ENCODE measurements around the gene ZMIZ1.

ZMIZ1 gene

GRCh38 chr10:79066411-79067240 lies 2.1 kb upstream of the ZMIZ1 start:
- no peak for DNase-seq

GRCh38 chr10:79067241-79068202 lies 1.2 kb upstream of the ZMIZ1 start:
- DNase-seq: no peak

DNA sequence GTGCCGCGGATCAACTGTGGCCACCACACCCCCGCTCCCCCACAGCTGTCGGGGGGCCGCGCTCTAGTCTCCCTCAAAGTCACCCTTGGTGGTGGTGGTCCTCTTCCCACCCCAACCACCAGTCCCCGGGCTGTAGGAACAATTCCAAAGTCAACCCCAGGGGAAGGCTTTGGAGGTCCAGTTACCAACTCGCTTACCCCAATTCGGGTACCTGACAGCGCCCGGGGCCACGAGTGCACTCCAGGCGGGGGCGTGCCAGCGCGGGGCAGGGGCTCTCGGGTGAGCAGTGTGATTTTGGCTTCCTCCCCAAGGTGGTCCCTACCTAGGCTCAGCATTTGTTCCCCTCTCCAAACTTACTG lies 584 bp upstream of the ZMIZ1 start:
- no peak for DNase-seq

DNA sequence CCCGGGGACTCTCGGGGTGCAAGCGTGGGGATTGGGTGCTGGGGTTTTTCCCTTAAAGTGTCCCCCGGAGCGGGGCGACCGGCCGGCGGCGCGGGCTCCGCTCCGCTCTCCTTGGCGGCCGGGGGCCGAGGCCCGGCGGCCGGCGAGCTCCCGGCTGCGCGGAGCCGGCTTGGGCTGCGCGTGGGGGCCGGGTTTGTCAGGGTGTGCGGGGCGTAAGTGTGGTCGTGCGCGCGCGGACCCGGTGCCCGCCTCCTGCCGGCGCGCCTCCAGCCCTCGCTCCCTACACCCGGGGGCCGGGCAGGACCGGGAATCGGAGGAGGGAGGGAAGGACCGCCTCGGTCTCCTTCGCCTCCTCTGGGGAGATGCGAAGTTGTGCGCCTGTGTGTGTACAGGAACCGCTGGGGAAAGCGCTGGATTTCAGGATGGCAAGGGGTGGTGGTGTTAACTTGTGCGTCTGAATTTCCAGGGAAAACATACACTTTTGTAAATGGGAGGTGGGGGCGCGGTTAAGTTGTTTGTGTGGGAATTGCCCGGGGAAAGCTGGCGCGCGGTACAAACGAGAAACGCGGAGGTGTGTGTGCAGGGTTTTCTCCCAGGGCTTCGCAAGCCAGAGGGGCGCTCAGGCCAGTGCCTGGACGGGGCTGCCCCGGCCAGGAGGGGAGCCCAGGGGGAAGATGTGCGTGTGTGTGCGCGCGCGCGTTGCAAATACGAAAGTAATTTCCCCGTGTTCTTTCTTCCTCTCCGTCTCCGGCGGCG lies 737 bp downstream of the ZMIZ1 start:
- DNase-seq: no peak

GRCh38 chr10:79070081-79070605 lies 1.4 kb downstream of the ZMIZ1 start:
- peak; percentile 18 for DNase-seq

GRCh38 chr10:79070606-79071395 lies 2.0 kb downstream of the ZMIZ1 start:
- DNase-seq: no peak

GRCh38 chr10:79071396-79071923 lies 2.7 kb downstream of the ZMIZ1 start:
- no peak for DNase-seq

GRCh38 chr10:79072041-79072441 lies 3.3 kb downstream of the ZMIZ1 start:
- no peak for DNase-seq

GRCh38 chr10:79072994-79073645 lies 4.4 kb downstream of the ZMIZ1 start:
- no peak for DNase-seq

DNA sequence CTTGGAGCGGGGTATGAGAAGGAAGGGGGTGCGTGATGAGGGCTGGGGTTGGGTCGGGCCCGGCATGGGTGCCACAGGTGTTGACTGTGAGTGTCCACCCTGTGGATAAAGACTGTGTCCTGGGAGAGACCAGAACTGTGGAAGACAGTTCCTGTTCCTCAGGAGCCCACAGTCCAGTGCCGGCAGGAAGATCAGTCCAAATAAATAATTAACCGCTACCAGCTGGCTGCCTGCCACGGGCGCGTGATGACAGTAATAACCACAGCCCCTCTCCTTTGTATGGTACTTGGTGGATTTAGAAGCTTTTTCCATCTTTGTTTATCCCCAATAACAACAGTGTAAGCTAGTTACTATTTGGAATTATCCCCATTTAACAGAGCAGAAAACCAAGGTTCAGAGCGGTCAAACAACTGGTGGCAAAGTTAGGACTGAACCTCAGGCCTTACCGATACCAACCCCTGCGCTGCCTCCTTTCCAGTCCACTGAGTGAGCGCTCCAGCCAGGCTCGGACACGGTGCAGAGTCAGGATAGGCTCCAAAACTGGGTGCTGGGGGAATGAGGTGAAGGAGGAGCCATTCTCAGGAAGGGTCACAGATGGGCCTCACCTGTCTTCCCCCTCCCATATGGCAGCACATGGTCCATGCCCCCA lies 5.1 kb downstream of the ZMIZ1 start:
- DNase-seq: no peak

DNA sequence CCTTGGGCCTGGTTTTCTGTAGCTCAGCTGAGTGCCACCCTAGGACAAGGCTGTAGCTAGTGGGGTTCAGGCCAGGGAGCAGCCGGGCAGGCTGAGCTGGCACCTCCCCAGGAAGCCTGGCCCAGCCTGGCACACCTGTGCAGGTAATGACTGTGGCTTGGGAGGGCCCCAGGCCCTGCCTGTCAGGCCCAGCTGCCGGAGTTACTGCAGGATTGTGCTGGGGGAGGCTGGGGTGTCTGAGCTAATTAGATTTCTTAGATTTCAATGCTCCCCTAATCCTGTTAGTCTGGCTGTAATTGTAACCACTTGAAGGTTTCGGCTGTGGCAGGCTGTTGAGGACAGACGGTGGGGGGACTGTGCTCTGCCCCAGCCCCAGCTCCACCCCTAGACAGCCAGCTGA lies 6.0 kb downstream of the ZMIZ1 start:
- DNase-seq: no peak

DNA sequence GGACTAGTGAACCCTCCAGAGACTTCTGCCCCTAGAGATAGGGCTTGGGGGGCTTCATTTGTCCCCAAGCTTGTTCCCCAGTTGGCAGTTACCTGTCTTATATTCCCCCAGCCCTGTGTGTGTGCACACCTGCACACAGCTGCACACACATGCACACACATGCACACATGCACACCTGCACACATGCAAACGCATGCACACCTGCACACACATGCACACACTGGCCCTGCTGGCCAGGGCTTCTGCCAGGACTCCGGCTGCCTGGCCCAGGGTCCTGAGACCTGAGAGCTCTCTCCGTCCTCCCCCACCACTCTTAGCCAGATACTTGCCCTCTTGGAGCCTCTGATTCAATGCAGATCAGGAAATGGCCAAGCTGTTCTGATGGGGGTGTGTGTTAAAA lies 6.7 kb downstream of the ZMIZ1 start:
- DNase-seq: no peak

DNA sequence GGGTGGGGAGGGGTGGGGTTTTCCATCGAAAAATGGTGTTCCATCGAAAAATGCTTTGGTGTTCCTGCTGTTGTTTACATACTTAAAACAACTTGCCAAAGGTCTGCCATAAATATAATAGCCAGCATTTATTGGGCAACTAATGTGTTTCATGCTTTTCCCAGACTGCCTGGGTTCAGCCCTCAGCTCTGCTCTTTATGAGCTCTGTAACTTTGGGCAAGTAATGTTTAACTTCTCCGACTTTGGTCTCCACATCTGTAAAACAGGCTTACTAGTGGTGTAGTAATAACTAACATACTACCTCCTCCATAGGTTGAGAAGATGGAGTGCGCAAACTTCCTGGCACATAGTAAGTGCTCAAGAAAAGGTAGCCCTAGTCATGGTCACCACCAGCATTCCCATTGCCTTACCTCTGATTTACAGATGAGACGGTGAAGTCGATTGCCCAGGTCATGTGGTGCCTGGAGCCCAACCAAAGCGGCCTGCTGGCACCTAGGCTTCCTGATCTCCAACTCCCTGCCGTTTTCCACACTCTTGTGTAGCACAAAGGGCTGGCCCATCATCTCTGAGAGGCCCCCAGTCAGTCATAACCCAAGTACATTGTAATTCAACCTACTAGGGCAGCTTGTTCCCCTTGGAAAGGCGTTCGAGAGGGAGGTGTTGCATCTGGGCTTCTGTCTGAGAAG lies 8.9 kb downstream of the ZMIZ1 start:
- no peak for DNase-seq

DNA sequence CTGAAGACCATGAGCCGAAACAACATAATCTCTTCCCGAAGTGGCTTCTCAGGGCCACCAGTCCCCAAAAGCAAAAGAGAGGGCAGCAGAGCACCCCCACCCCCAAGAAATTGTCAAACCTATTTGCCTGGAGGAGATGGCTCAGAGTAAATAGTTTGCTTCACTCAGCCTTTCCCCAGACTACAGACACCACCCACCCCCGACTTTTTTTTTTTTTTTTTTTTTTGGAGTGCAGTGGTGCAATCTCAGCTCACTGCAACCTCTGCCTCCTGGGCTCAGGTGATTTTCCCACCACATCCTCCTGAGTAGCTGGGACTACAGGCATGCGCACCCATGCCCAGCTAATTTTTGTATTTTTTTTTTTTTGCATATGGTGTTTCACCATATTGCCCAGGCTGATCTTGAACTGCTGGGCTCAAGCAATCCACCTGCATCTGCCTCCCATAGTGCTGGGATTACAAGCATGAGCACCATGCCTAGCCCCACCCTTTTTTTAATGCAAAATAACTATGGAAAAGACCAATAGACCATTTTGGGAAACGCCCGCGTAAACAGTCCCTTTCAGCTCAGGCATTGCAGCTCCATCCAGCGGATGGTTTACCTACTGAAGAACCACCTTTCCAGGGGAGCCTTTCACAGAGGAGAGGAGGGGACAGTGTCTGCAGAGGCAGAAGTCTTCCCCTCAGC lies 9.7 kb downstream of the ZMIZ1 start:
- no peak for DNase-seq

GRCh38 chr10:79079054-79079397 lies 10.3 kb downstream of the ZMIZ1 start:
- no peak for DNase-seq

- no peak for DNase-seq
These were observed 11.0 kb downstream of the ZMIZ1 start for GRCh38 chr10:79079490-79080355.

DNA sequence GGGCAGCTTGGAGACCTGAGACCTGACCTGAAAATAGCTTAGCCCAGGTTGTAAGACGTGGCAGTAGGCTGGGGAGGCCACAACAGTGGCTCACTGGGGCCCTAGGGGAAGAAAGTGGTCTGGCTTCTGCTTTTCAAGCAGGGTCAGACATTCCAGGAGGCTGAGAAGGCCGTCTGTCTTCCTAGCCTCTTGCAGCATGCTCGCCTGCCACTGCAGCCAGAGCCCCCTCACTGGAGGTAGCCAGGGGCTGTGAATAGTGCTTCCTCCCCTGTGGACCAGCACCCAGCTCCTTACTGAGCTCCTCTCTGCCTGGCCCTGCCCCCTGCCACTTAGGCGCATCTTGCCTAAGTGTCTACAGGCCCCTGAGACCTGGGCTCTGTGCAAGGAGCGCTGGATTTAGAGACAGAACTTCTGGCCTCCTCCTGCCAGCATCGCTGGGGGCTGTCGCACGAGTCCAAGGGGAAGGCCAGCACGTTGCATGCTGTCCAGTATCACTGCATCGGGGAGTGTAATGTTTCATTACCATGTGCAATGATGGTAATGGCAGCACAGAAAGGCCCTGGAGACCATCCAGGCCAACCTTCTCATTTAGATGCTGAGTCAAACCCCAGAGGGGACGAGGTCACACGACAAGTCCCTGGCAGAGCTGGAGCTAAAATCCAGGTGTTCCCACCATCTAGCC lies 12.7 kb downstream of the ZMIZ1 start:
- no peak for DNase-seq

- DNase-seq: no peak
These were observed 13.2 kb downstream of the ZMIZ1 start for GRCh38 chr10:79082035-79082373.
